ENCODE measurements around the gene STRN3.
"Not testable (repeated sequence)": the region's sequence is repeated elsewhere in the genome, so short reads cannot be mapped to it uniquely, and the experiment has no call there.

The STRN3 gene

GRCh38 chr14:31030469-31030868 is 4.3 kb upstream of the STRN3 start:
- FAIRE-seq, result no peak

- FAIRE-seq, result no peak
Observed at GRCh38 chr14:31029016-31029970, 3.1 kb upstream of the STRN3 start.

- FAIRE-seq, result peak; percentile 14
Observed at GRCh38 chr14:31027847-31028246, 1.7 kb upstream of the STRN3 start.

- FAIRE-seq, result peak; percentile 90
Observed at GRCh38 chr14:31026450-31027235, 464 bp upstream of the STRN3 start.

DNA sequence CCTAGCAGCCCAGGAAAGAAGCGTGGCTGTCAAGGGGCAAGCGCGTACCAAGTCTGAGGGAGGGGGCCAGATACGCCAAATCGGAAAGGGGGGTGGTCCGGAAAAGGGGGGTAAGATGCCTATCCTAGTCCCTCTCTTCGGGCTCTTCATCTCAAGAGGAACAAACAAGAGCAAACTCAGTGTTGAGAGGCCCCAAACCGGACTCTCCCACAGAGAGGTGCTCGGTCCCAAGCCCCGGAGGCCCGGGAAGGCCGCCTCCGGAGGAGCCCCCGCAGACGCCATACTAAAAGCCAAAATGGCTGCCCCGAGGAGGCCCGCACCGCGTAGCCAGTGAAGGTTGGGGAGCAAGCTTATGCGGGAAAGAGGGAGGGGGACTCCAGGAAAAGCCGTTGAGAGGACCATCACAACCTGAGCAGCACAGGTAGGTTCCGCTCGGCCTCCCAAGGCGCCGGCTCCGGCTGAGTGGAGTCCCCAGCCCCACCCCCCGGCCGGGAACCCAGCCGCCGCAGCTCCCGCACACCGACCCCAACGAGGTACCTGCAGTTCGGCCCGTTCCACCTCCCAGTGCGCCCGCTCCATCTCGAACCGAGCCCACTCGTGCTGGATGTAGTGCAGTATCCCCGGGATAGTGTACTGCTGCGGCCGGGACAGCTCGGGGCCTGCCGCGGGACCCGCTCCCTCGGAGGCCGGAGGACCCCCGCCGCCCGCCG is 657 bp downstream of the STRN3 start, which contains the start of gene AP4S1:
AP4S1 (plus strand) TSS at position 283 of the 710 bp plus-strand sequence. CDS start 40,548 bp downstream, outside the sequence.
- no peak for FAIRE-seq

DNA sequence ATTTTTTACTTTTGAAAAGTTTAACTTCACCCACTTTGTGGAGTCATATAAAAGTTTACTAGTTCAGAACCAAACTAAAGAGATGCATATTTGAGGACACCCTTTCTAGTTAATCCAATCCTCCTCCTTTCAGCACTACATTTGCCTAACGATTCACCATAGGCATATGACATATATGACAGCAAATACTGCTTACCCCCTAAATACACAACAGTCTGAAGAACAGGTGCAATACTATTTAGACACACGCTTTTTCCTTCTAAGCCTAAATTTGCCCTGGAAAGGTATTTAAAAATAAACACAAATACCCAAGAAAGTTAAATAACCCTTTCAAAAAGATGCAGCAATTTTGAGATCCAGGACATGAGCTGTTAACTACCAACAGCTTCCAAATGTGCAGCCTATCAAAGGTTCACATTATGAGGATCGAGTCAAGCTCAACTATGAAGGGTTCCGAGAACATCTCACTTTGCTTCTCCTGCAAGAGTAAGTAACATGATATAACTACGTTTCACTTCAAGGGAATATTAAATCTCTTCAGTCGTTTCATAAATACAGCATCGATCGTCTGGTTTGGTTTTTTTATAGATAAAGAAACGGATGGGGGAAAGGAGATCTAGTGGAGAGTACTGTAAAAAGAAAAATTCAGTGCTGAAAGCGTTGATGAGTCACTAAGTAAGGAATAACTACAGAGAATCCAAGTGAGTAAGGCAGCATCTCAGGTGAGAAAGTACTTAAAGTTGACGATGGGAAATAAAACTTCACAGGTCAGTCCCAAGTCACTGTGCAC is 1.4 kb downstream of the STRN3 start:
- FAIRE-seq, result no peak

GRCh38 chr14:31024010-31024480 is 2.1 kb downstream of the STRN3 start:
- FAIRE-seq, result no peak

GRCh38 chr14:31022386-31022785 is 3.8 kb downstream of the STRN3 start:
- FAIRE-seq, result no peak

GRCh38 chr14:31021576-31021949 is 4.6 kb downstream of the STRN3 start:
- FAIRE-seq, result no peak

GRCh38 chr14:31020834-31021575 is 5.2 kb downstream of the STRN3 start:
- no peak for FAIRE-seq

- no peak for FAIRE-seq
Observed at GRCh38 chr14:31018057-31018645, 8.0 kb downstream of the STRN3 start.

DNA sequence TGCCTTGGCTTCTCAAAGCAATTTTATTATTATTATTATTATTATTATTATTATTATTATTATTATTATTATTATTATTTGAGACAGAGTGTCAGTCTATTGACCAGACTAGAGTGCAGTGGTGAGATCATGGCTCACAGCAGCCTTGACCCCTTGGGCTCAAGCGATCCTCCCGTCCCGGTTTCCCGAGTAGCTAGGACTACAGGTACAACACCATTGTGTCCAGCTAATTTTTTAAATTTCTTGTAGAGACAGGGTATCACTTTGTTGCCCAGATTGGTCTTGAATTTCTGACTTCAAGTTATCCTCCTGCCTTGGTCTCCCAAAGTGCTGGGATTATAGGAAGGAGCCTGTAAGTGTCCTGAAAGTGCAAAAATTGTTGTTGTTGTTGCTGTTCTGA is 12.3 kb downstream of the STRN3 start:
- FAIRE-seq, result no peak

GRCh38 chr14:31010935-31011334 is 15.2 kb downstream of the STRN3 start:
- no peak for FAIRE-seq

- no peak for FAIRE-seq
Observed at GRCh38 chr14:31009836-31010574, 16.2 kb downstream of the STRN3 start.

DNA sequence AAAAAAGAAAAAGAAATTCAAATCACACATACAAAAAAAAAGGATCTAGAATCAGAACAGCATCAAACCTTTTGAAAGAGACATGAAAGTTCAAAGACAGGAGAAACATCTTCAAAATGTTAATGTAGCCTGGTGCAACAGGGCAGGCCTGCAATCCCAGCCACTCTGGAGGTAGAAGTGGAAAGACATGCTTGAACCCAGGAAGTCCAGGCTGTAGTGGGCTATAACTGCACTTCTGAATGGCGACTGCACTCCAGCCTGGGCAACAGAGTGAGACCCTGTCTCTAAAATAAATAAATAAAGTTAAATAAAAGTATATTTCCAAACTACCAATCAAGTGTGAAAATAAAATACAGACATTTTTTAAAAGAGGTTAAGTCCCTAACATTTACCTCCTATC is 19.5 kb downstream of the STRN3 start:
- FAIRE-seq, result no peak

DNA sequence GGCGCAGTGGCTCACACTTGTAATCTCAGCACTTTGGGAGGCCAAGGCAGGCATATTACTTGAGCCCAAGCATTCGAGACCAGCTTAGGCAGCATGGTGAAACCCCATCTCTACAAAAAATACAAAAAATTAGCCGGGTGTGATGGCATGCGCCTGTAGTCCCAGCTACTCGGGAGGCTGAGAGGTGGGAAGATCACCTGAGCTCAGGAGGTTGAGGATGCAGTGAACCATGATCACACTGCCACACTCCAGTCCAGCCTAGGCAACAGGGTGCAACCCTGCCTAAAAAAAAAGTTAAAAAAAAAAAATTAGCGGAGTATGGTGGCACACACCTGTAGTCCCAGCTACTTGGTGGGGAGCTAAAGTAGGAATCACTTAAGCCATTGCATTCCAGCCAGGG is 22.2 kb downstream of the STRN3 start:
- FAIRE-seq, result not testable (repeated sequence)

GRCh38 chr14:31003284-31003683 is 22.9 kb downstream of the STRN3 start:
- no peak for FAIRE-seq

DNA sequence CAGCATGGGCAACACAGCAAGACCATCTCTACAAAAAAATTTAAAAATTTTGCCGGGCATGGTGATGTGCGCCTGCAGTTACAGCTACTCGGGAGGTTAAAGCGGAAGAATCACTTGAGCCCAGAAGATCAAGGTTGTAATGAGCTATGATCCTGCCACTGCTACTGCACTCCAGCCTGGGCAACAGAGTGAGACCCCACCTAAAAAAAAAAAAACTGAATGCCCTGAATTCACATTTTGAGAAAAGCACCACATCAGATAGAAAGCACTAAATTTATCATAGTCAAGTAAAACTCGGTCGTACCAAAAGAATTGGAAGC is 24.9 kb downstream of the STRN3 start:
- FAIRE-seq, result no peak

- FAIRE-seq, result no peak
Observed at GRCh38 chr14:31000629-31001338, 25.4 kb downstream of the STRN3 start.
